HG02981 (cell line): Measurements from ENCODE around the gene HOGA1.
"Not testable (repeated sequence)": the region's sequence is repeated elsewhere in the genome, so short reads cannot be mapped to it uniquely, and the experiment has no call there.

Experiments
- ATAC-seq: cut with Tn5 transposase; IDR thresholded peaks from one replicate; pipeline ENCODE4 v1.9.1; 2021; ENCODE audit warnings: mild to moderate bottlenecking, moderate library complexity; ENCODE audit not compliant: unreplicated experiment

The HOGA1 gene

GRCh38 chr10:97607095-97607636, 23.0 kb downstream of the HOGA1 start:
- ATAC-seq: no peak

- no peak for ATAC-seq
Observed at GRCh38 chr10:97608991-97609561, 24.9 kb downstream of the HOGA1 start.

DNA sequence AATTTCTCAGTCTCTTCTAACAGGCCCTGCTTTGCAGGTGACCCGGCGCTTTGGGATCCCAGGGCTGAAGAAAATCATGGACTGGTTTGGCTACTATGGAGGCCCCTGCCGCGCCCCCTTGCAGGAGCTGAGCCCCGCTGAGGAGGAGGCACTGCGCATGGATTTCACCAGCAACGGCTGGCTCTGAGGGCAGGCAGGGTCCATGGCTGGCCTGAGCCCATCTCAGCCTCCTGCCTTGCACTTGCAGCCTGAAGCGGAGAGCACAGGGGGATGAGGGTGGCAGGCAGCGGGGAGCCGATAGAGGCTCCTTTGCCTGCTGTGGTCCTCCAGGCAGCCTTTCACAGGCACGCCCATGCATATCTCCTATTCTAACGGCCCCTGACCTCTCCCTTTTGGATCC, 27.3 kb downstream of the HOGA1 start:
- ATAC-seq: no peak

GRCh38 chr10:97612386-97612785, 28.2 kb downstream of the HOGA1 start:
- no peak for ATAC-seq

DNA sequence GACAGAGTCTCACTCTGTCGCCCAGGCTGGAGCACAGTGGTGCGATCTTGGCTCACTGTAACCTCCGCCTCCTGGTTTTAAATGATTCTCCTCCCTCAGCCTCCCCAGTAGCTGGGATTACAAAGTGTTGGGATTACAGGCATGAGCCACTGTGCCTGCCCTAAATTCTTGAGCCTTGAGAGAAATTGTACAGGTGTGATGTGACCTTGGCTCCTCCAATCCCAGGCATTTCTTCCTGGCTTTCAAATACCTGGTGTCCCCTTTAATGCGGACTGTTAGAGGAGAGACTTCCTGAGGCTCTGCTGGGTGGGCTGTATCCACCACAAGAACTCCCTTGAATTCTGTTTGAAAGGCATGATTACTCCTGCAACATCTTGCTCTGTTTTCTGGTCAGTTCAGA, 34.1 kb downstream of the HOGA1 start:
- ATAC-seq: no peak

DNA sequence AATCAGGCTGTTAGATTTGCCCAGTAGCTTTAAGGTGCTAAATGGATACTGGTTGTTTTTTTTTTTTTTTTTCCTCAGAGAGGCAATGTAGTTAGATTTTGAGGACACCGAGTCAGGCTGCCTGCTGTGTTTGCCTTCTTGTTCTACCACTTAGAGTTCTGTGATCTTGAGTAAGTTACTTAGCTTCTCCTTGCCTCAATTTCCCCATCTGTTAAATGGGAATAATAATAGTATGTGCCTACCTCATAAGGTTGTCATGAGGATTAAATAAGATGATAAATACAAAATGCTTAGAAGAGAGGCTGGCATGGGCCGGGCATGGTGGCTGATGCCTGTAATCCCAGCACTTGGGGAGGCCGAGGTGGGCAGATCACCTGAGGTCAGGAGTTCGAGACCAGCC, 34.5 kb downstream of the HOGA1 start:
- no peak for ATAC-seq

- no peak for ATAC-seq
Observed at GRCh38 chr10:97623277-97623676, 39.1 kb downstream of the HOGA1 start.

DNA sequence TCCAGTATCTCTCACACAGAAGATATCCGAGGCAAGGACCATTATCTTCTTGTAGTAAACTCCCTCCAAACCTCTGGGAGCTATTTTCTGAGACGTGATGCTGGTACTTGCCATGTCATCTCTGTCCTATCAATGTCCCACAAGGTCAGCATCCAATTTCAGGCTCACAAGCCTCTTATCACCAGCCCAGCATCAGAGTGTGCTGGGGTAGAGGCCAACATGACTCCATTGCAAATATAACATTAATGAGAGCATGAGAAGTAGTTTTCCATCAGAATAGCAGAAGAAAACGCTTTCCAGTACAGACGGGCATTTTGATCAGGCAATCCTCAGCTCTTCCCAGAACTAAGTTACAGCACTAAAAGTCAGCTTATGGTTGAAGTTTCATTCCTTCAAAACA, 43.5 kb downstream of the HOGA1 start:
- ATAC-seq: no peak

DNA sequence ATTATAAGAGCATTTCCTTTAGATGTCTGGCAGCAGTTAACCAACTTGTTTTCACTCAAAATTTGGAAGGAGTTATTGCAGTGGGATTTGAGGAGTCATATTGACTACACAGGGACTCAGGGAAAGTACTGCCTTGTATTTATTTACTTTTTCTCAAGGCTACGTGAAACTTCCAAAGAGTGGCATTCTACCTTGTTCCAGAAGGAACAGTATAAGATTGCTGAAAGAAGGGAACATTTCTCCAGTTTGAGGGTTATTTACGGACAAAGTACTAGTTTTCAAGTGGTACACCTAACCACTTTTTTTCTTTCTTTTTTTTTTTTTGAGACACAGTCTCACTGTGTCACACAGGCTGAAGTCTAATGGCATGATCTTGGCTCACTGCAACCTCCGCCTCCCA, 44.0 kb downstream of the HOGA1 start:
- no peak for ATAC-seq

- no peak for ATAC-seq
Observed at GRCh38 chr10:97629289-97629688, 45.1 kb downstream of the HOGA1 start.

- ATAC-seq: no peak
Observed at GRCh38 chr10:97631098-97631497, 46.9 kb downstream of the HOGA1 start.

GRCh38 chr10:97632949-97633884, 49.0 kb downstream of the HOGA1 start, which contains the start of gene MORN4:
Gene MORN4, minus strand, starts transcription at chr10:97633500. Its CDS starts 13,847 bp downstream, at chr10:97619653.
- ATAC-seq: peak; percentile 99

- ATAC-seq: no peak
Observed at GRCh38 chr10:97633921-97634320, 49.7 kb downstream of the HOGA1 start.

- ATAC-seq: no peak
Observed at GRCh38 chr10:97635577-97635976, 51.4 kb downstream of the HOGA1 start.

DNA sequence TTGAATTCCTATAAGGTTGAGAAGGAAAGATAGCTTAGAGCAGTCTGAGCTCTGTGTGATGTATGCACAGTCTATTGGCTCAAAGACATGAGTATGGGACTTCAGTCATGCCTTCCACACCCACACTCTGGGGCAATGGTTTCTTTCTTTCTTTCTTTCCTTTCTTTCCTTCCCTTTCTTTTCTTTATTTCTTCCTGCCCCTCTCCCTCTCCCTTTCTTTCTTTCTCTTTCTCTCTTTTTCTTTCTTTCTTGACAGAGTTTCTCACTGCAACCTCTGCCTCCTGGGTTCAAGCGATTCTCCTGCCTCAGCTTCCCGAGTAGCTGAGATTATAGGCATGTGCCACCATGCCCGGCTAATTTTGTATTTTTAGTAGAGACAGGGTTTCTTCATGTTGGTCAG, 54.9 kb downstream of the HOGA1 start:
- ATAC-seq: not testable (repeated sequence)

GRCh38 chr10:97640174-97640867, 56.1 kb downstream of the HOGA1 start, which contains the start of gene PI4K2A:
Gene PI4K2A, plus strand, starts transcription at chr10:97640671. Its CDS starts 72 bp downstream, at chr10:97640743.
- peak; percentile 98 for ATAC-seq

DNA sequence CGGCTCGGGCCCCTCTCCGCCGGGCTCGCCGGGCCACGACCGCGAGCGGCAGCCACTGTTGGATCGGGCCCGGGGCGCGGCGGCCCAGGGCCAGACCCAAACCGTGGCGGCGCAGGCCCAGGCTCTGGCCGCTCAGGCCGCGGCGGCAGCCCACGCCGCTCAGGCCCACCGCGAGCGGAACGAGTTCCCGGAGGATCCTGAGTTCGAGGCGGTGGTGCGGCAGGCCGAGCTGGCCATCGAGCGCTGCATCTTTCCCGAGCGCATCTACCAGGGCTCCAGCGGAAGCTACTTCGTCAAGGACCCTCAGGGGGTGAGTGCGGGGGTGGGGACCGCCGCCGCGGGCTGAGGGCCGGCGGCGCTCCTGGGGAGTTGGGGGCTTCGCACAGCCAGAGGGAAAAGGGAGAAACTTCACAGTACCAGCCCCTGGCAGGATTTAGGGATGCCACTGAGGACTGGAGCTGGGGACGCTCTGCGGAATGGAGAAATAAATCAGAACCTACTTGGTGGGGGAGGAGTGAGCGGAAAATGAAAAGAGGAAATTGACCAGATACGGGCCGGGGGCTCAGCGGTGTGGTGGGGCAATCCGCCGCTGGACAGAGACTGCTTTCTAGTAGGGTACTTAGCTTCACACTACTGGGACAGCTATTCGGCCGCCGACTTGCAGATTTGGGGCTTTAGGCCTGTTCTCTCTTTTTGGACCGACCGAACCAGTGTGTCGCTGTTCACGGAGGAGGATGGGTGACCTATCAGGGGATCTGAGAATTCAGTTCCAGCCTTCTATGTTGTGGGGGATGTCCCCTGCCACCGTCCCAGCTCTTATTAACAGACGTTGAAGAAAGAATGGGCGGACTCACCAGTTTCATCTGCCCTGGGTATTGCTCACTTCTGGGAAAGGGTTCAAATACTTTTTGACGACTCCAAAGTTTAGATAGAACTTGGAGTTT, 57.0 kb downstream of the HOGA1 start:
- peak; percentile 9 for ATAC-seq

- ATAC-seq: not testable (repeated sequence)
Observed at GRCh38 chr10:97642471-97643159, 58.4 kb downstream of the HOGA1 start.

GRCh38 chr10:97643441-97643985, 59.3 kb downstream of the HOGA1 start:
- ATAC-seq: no peak
